Embryonic facial prominence (tissue), 1 donor: ENCODE results near the gene BMS1.
"Not testable (repeated sequence)": the region's sequence is repeated elsewhere in the genome, so short reads cannot be mapped to it uniquely, and the experiment has no call there.

ENCODE experiments used
- DNase-seq: peaks from one replicate; pipeline ENCODE4 v3.0.0-alpha.2; 2016; ENCODE audit errors: extremely low spot score

Gene BMS1

GRCh38 chr10:42782446-42783180 is at the start of gene BMS1:
TSS of gene BMS1 (plus strand) at chr10:42782795. CDS start at chr10:42784395, 1,600 bp downstream.
- DNase-seq: peak; percentile 89

GRCh38 chr10:42734536-42734935 is 48.1 kb upstream of the BMS1 start:
- DNase-seq: no peak

GRCh38 chr10:42738679-42739078 is 43.9 kb upstream of the BMS1 start:
- no peak for DNase-seq

- DNase-seq: not testable (repeated sequence)
These were observed 41.1 kb upstream of the BMS1 start for GRCh38 chr10:42741536-42741935.

- no peak for DNase-seq
These were observed 38.9 kb upstream of the BMS1 start for GRCh38 chr10:42743697-42744096.

- no peak for DNase-seq
These were observed 38.4 kb upstream of the BMS1 start for GRCh38 chr10:42744134-42744701.

- no peak for DNase-seq
These were observed 29.5 kb upstream of the BMS1 start for GRCh38 chr10:42753126-42753506.

GRCh38 chr10:42753507-42754154 is 29.0 kb upstream of the BMS1 start:
- no peak for DNase-seq

- DNase-seq: no peak
These were observed 28.2 kb upstream of the BMS1 start for GRCh38 chr10:42754155-42755027.

- DNase-seq: no peak
These were observed 27.6 kb upstream of the BMS1 start for GRCh38 chr10:42755028-42755451.

GRCh38 chr10:42755556-42756093 is 27.0 kb upstream of the BMS1 start:
- DNase-seq: no peak

GRCh38 chr10:42767906-42768305 is 14.7 kb upstream of the BMS1 start:
- DNase-seq: no peak

GRCh38 chr10:42768581-42769152 is 13.9 kb upstream of the BMS1 start:
- DNase-seq: no peak

GRCh38 chr10:42769173-42769572 is 13.4 kb upstream of the BMS1 start:
- DNase-seq: no peak

GRCh38 chr10:42769673-42770072 is 12.9 kb upstream of the BMS1 start:
- DNase-seq: no peak

- DNase-seq: no peak
These were observed 5.9 kb upstream of the BMS1 start for GRCh38 chr10:42776681-42777080.

GRCh38 chr10:42780456-42780855 is 2.1 kb upstream of the BMS1 start:
- DNase-seq: no peak

- no peak for DNase-seq
These were observed 626 bp upstream of the BMS1 start for GRCh38 chr10:42781893-42782445.

GRCh38 chr10:42783181-42783549 is 570 bp downstream of the BMS1 start:
- DNase-seq: no peak

- DNase-seq: no peak
These were observed 3.2 kb downstream of the BMS1 start for GRCh38 chr10:42785759-42786158.

GRCh38 chr10:42790835-42791234 is 8.2 kb downstream of the BMS1 start:
- DNase-seq: no peak
